Neutrophil (primary cell): ENCODE measurements around the gene IQCN.
A peak's percentile ranks its signal among the peaks of the same experiment; 100 is the strongest.

Experiments used
- H3K27ac ChIP-seq: fragments of 200-600 bp; sonication (generic); 2 replicates; pipeline ENCODE4 v1.5.1; 2016; ENCODE audit warnings: mild to moderate bottlenecking, moderate library complexity
- H3K27me3 ChIP-seq: fragments of 200-600 bp; sonication (generic); 2 replicates; pipeline ENCODE4 v1.6.0; 2016; ENCODE audit warnings: mild to moderate bottlenecking
- H3K36me3 ChIP-seq: fragments of 200-600 bp; sonication (generic); 2 replicates; pipeline ENCODE4 v1.5.1; 2017
- H3K4me1 ChIP-seq, 2 experiments: fragments of 200-600 bp in 1 of 2; sonication (generic) in 1 of 2; 1 replicate in 1 of 2; 2 replicates in 1 of 2; pipeline versions ENCODE4 v1.5.1 to v1.6.1; 2013 to 2016; ENCODE audit warnings: low read depth in 1 of 2, low read length in 1 of 2, mild to moderate bottlenecking in 1 of 2, moderate library complexity in 1 of 2; ENCODE audit not compliant: control insufficient read depth in 1 of 2, insufficient read depth in 1 of 2
- H3K4me3 ChIP-seq, 2 experiments: fragments of 200-600 bp in 1 of 2; sonication (generic) in 1 of 2; 1 replicate in 1 of 2; 2 replicates in 1 of 2; pipeline ENCODE4 v1.5.1; 2013 to 2016; ENCODE audit warnings: low read depth in 1 of 2, low read length in 1 of 2, mild to moderate bottlenecking in 1 of 2, moderate library complexity in 1 of 2
- H3K9me3 ChIP-seq: fragments of 200-600 bp; sonication (generic); 2 replicates; pipeline ENCODE4 v1.5.1; 2016
- CTCF ChIP-seq: fragments of 200-600 bp; sonication (generic); IDR thresholded peaks from 2 replicates; pipeline ENCODE4 v1.5.1; 2016; ENCODE audit warnings: antibody characterized with exemption

The IQCN gene

GRCh38 chr19:18304208-18304457, 29.9 kb upstream of the IQCN start:
- no peak for TF ChIP-seq CTCF

DNA sequence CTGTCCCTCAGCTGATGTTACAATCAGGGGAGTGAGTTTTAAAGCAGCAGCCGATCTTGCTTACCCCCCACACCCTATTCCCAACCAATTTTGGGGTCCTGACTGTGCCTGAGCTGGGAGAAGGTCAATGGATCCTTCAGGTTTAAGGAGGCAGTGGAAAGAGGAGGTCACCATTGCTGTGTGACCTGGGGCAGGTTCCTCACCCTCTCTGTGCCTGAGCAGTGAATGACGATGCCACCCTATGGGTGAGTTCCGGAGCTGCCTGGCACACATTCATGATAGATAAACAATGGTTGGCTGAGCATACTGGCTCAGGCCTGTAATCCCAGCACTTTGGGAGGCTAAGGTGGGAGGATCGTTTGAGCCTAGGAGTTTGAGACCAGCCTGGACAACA, 27.5 kb upstream of the IQCN start:
- Histone ChIP-seq H3K27ac (no peak overlapping the region), H3K4me1 (peaks cover 22 to 25% of the 10 kb centered on the region in 2 experiments), H3K9me3 (no peaks in the 10 kb centered on the region), H3K36me3 (no peaks in the 10 kb centered on the region), H3K4me3 (no peak overlapping the region), H3K27me3 (no peaks in the 10 kb centered on the region)
- TF ChIP-seq CTCF, result no peak

More at GRCh38 chr19:18304208-18304457, 29.9 kb upstream of the IQCN start:
- Histone ChIP-seq H3K36me3 (peaks cover 2% of the 10 kb centered on the region), H3K4me1 (peaks cover 22 to 25% of the 10 kb centered on the region in 2 experiments), H3K27me3 (no peaks in the 10 kb centered on the region), H3K9me3 (no peaks in the 10 kb centered on the region), H3K4me3 (peak overlapping the region in 1 of 2 experiments; percentile 67), H3K27ac (peak overlapping the region; percentile 88)

- TF ChIP-seq CTCF, result no peak
- Histone ChIP-seq H3K27me3 (no peaks in the 10 kb centered on the region), H3K4me1 (peaks cover 22 to 25% of the 10 kb centered on the region in 2 experiments), H3K4me3 (no peak overlapping the region), H3K36me3 (no peaks in the 10 kb centered on the region), H3K27ac (no peak overlapping the region), H3K9me3 (no peaks in the 10 kb centered on the region)
These were observed 26.9 kb upstream of the IQCN start for GRCh38 chr19:18300930-18301717.

- H3K4me3 ChIP-seq, result no peak overlapping the region
- no peaks in the 10 kb centered on the region for H3K9me3 ChIP-seq
- no peak overlapping the region for H3K27ac ChIP-seq
- peaks cover 1% of the 10 kb centered on the region for H3K27me3 ChIP-seq
- no peak for TF ChIP-seq CTCF
- no peaks in the 10 kb centered on the region for H3K36me3 ChIP-seq
- H3K4me1 ChIP-seq, result peaks cover 12 to 16% of the 10 kb centered on the region in 2 experiments
These were observed 25.4 kb upstream of the IQCN start for GRCh38 chr19:18299654-18300053.

GRCh38 chr19:18298601-18299000, 24.3 kb upstream of the IQCN start:
- Histone ChIP-seq H3K4me1 (peaks cover 4 to 6% of the 10 kb centered on the region in 2 experiments), H3K9me3 (no peaks in the 10 kb centered on the region), H3K27me3 (peaks cover 11% of the 10 kb centered on the region), H3K27ac (no peak overlapping the region), H3K4me3 (no peak overlapping the region), H3K36me3 (no peaks in the 10 kb centered on the region)
- TF ChIP-seq CTCF, result no peak
